ENCODE measurements around the gene PTPDC1. TPM values are rescaled to one million over a fixed set of nuclear protein-coding genes. Genes with fewer than 3 reads are reported as not detected.

Gene PTPDC1
- total RNA-seq, 1 donor from 2014 or later = 8.4 TPM

- intact Hi-C loops (cut with micrococcal nuclease) = no loop called here
- DNase-seq (no peak), ATAC-seq (ENCODE audit: low read depth) (no peak)
- H3K27ac Mint-ChIP-seq = no peak overlapping the region
- no peaks in the 10 kb centered on the region for H3K27me3 Mint-ChIP-seq
- TF ChIP-seq CTCF (IDR thresholded peaks at IDR 0.05) = no peak
- H3K4me1 Mint-ChIP-seq = peaks cover 42% of the 10 kb centered on the region
- H3K36me3 Mint-ChIP-seq (ENCODE audit: low read depth) = no peaks in the 10 kb centered on the region
- ChIA-PET CTCF (interaction anchor here (1.6 kb wide), 1 partner anchor 65 kb away, joined by 5 read pairs; no protein-coding TSS in a partner anchor), POLR2A (no interaction called here)
- H3K4me3 Mint-ChIP-seq = no peak overlapping the region
- H3K9me3 Mint-ChIP-seq = no peaks in the 10 kb centered on the region
Measured at GRCh38 chr9:94148419-94148818, 64.2 kb downstream of the PTPDC1 start.

- Mint-ChIP-seq H3K36me3 (ENCODE audit: low read depth) (no peaks in the 10 kb centered on the region), H3K4me1 (peaks cover 55% of the 10 kb centered on the region), H3K4me3 (peak overlapping the region; percentile 9), H3K27ac (peak overlapping the region; percentile 63), H3K27me3 (no peaks in the 10 kb centered on the region), H3K9me3 (peaks cover 1% of the 10 kb centered on the region)
- no peak for TF ChIP-seq CTCF (IDR thresholded peaks at IDR 0.05)
- no peak for DNase-seq
- ATAC-seq (ENCODE audit: low read depth) = peak; percentile 64
- intact Hi-C loops (cut with micrococcal nuclease) = no loop called here
- POLR2A ChIA-PET = no interaction called here
- CTCF ChIA-PET = no interaction called here
Measured at GRCh38 chr9:94149696-94150095, 65.4 kb downstream of the PTPDC1 start.

- POLR2A ChIA-PET = no interaction called here
- Mint-ChIP-seq H3K9me3 (peaks cover 2% of the 10 kb centered on the region), H3K27me3 (no peaks in the 10 kb centered on the region), H3K4me1 (peaks cover 56% of the 10 kb centered on the region), H3K4me3 (peak overlapping the region; percentile 19), H3K27ac (peak overlapping the region; percentile 65), H3K36me3 (ENCODE audit: low read depth) (no peaks in the 10 kb centered on the region)
- no peak for TF ChIP-seq CTCF (IDR thresholded peaks at IDR 0.05)
- intact Hi-C loops (cut with micrococcal nuclease) = no loop called here
- DNase-seq (no peak), ATAC-seq (ENCODE audit: low read depth) (no peak)
- CTCF ChIA-PET = no interaction called here
Measured at GRCh38 chr9:94150279-94150828, 66.1 kb downstream of the PTPDC1 start.

GRCh38 chr9:94150890-94151650 lies 66.8 kb downstream of the PTPDC1 start:
- POLR2A ChIA-PET = no interaction called here
- H3K9me3 Mint-ChIP-seq = peaks cover 2% of the 10 kb centered on the region
- H3K4me3 Mint-ChIP-seq = no peak overlapping the region
- H3K4me1 Mint-ChIP-seq = peaks cover 58% of the 10 kb centered on the region
- TF ChIP-seq CTCF (IDR thresholded peaks at IDR 0.05) = no peak
- no peaks in the 10 kb centered on the region for H3K36me3 Mint-ChIP-seq (ENCODE audit: low read depth)
- no peak overlapping the region for H3K27ac Mint-ChIP-seq
- ATAC-seq (ENCODE audit: low read depth) = no peak
- CTCF ChIA-PET = no interaction called here
- no peak for DNase-seq
- H3K27me3 Mint-ChIP-seq = no peaks in the 10 kb centered on the region
- intact Hi-C loops (cut with micrococcal nuclease) = no loop called here

GRCh38 chr9:94153905-94154304 lies 69.6 kb downstream of the PTPDC1 start:
- H3K4me1 Mint-ChIP-seq = peaks cover 62% of the 10 kb centered on the region
- H3K4me3 Mint-ChIP-seq = peak overlapping the region; percentile 29
- H3K36me3 Mint-ChIP-seq (ENCODE audit: low read depth) = no peaks in the 10 kb centered on the region
- ATAC-seq (ENCODE audit: low read depth) = peak; percentile 80
- DNase-seq = no peak
- H3K27me3 Mint-ChIP-seq = no peaks in the 10 kb centered on the region
- no peak for TF ChIP-seq CTCF (IDR thresholded peaks at IDR 0.05)
- intact Hi-C loops (cut with micrococcal nuclease) = no loop called here
- ChIA-PET CTCF (no interaction called here), POLR2A (interaction anchor here (1.4 kb wide), 1 partner anchor 12 kb away, joined by 8 read pairs; no protein-coding TSS in a partner anchor)
- peak overlapping the region; percentile 77 for H3K27ac Mint-ChIP-seq
- peaks cover 2% of the 10 kb centered on the region for H3K9me3 Mint-ChIP-seq

Data from activated B cell treated with CpG ODN at 0.5 μM for 24 hours (primary cell).